ENCODE results near the gene GRM5. TPM values are rescaled to one million over a fixed set of nuclear protein-coding genes. Genes with fewer than 3 reads are reported as not detected.
"Not testable (repeated sequence)": the region's sequence is repeated elsewhere in the genome, so short reads cannot be mapped to it uniquely, and the experiment has no call there.

The GRM5 gene
- total RNA-seq, result under 0.01 TPM in 2 replicates

GRCh38 chr11:89065651-89066201 is at the start of gene GRM5:
TSS of gene GRM5 (minus strand) at chr11:89065982. CDS start at chr11:89047872, 18,110 bp downstream.
- not testable (repeated sequence) for DNase-seq (ENCODE audit: low read depth); H3K4me3 ChIP-seq (ENCODE audit: low read depth, low read length)

GRCh38 chr11:89097956-89098355 is 32.2 kb upstream of the GRM5 start:
- not testable (repeated sequence) for H3K4me3 ChIP-seq (ENCODE audit: low read depth, low read length)
- peak; percentile 18 for DNase-seq (ENCODE audit: low read depth)
- peak; percentile 73 for TF ChIP-seq CTCF (IDR thresholded peaks at IDR 0.05; ENCODE audit: insufficient read depth, low read depth, low read length)

- DNase-seq (ENCODE audit: low read depth), result not testable (repeated sequence)
Observed at GRCh38 chr11:89093806-89094205, 28.0 kb upstream of the GRM5 start.

GRCh38 chr11:89084951-89085350 is 19.2 kb upstream of the GRM5 start:
- DNase-seq (ENCODE audit: low read depth); H3K4me3 ChIP-seq (ENCODE audit: low read depth, low read length): not testable (repeated sequence)

More at GRCh38 chr11:89093806-89094205, 28.0 kb upstream of the GRM5 start:
- H3K4me3 ChIP-seq (ENCODE audit: low read depth, low read length), result not testable (repeated sequence)

- DNase-seq (ENCODE audit: low read depth); H3K4me3 ChIP-seq (ENCODE audit: low read depth, low read length): not testable (repeated sequence)
Observed at GRCh38 chr11:89070911-89071310, 5.1 kb upstream of the GRM5 start.

- H3K4me3 ChIP-seq (ENCODE audit: low read depth, low read length), result no peak overlapping the region
- DNase-seq (ENCODE audit: low read depth), result no peak
- TF ChIP-seq CTCF (IDR thresholded peaks at IDR 0.05; ENCODE audit: insufficient read depth, low read depth, low read length), result no peak
Observed at GRCh38 chr11:89067264-89067663, 1.5 kb upstream of the GRM5 start.

- no peak overlapping the region for H3K4me3 ChIP-seq (ENCODE audit: low read depth, low read length)
- no peak for TF ChIP-seq CTCF (IDR thresholded peaks at IDR 0.05; ENCODE audit: insufficient read depth, low read depth, low read length)
- no peak for DNase-seq (ENCODE audit: low read depth)
Observed at GRCh38 chr11:89065066-89065465, 716 bp downstream of the GRM5 start.

GRCh38 chr11:89063481-89063951 is 2.3 kb downstream of the GRM5 start:
- not testable (repeated sequence) for DNase-seq (ENCODE audit: low read depth); H3K4me3 ChIP-seq (ENCODE audit: low read depth, low read length)

- not testable (repeated sequence) for H3K4me3 ChIP-seq (ENCODE audit: low read depth, low read length); DNase-seq (ENCODE audit: low read depth)
Observed at GRCh38 chr11:89062771-89063298, 2.9 kb downstream of the GRM5 start.

GRCh38 chr11:89061839-89062238 is 3.9 kb downstream of the GRM5 start:
- H3K4me3 ChIP-seq (ENCODE audit: low read depth, low read length), result not testable (repeated sequence)
- peak; percentile 2 for DNase-seq (ENCODE audit: low read depth)

GRCh38 chr11:89057406-89057805 is 8.4 kb downstream of the GRM5 start:
- H3K4me3 ChIP-seq (ENCODE audit: low read depth, low read length); DNase-seq (ENCODE audit: low read depth): not testable (repeated sequence)
